Esophagus muscularis mucosa (tissue), 3 donors: ENCODE results near the gene NDST4.

Source experiments
- POLR2A ChIP-seq: fragments of 450-650 bp; IDR thresholded peaks from one replicate; pipeline ENCODE4 v1.6.1; 2017; ENCODE audit warnings: antibody characterized with exemption, moderate library complexity, mild to moderate bottlenecking, low read depth
- TF ChIP-seq, protein P1 (sequence below), 3 experiments: fragments of 200-600 bp in 2 of 3; fragments of 450-650 bp in 1 of 3; sonication (generic) in 2 of 3; IDR thresholded peaks; one replicate each; pipeline ENCODE4 v1.5.1; 2017 to 2019; ENCODE audit warnings: antibody characterized with exemption in 3 of 3, mild to moderate bottlenecking in 2 of 3, moderate library complexity in 1 of 3

DNA sequence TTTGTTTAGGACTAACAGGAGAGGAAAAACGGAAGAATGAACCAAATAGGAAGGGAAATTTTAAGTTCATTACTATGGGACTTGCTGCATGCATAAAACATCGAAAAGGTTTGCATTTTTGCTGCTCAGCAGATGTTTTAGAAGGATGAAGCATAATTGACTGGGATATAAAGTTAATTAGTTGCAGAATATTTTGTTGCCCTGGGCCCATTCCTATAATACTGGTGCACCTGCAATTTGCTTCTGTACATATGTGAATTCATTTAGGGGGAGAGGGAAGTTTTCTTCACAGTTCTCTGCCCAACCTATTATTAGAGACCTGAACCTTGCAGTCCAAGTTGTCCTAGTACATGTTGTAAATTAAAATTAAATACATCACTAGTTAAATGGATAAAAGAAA, 282.8 kb downstream of the NDST4 start:
- TF ChIP-seq POLR2A: no peak
- TF ChIP-seq, protein P1, sequence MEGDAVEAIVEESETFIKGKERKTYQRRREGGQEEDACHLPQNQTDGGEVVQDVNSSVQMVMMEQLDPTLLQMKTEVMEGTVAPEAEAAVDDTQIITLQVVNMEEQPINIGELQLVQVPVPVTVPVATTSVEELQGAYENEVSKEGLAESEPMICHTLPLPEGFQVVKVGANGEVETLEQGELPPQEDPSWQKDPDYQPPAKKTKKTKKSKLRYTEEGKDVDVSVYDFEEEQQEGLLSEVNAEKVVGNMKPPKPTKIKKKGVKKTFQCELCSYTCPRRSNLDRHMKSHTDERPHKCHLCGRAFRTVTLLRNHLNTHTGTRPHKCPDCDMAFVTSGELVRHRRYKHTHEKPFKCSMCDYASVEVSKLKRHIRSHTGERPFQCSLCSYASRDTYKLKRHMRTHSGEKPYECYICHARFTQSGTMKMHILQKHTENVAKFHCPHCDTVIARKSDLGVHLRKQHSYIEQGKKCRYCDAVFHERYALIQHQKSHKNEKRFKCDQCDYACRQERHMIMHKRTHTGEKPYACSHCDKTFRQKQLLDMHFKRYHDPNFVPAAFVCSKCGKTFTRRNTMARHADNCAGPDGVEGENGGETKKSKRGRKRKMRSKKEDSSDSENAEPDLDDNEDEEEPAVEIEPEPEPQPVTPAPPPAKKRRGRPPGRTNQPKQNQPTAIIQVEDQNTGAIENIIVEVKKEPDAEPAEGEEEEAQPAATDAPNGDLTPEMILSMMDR (IDR thresholded peaks at IDR 0.05): no peak
